HEK293T (cell line): ENCODE data around the gene TGFBI.

ENCODE experiments used
- CTCF ChIA-PET: fragments of 350-600 bp; formaldehyde crosslinking; extraction: SDS; loops from one replicate; lab custom pipeline; 2021; ENCODE audit warnings: antibody characterized with exemption, inconsistent platforms; lab: Yijun Ruan, JAX
- POLR2A ChIA-PET: fragments of 350-600 bp; formaldehyde crosslinking; extraction: SDS; loops from one replicate; lab custom pipeline; 2020; ENCODE audit warnings: antibody characterized with exemption, inconsistent platforms; lab: Yijun Ruan, JAX
- DNase-seq: peaks from one replicate; pipeline ENCODE4 v3.0.0; 2012; ENCODE audit warnings: mixed read lengths; ENCODE audit errors: extremely low spot score
- ARNT ChIP-seq: fragments of 450-650 bp; IDR thresholded peaks from 2 replicates; pipeline ENCODE4 v1.6.1; 2017; ENCODE audit warnings: mild to moderate bottlenecking
- BHLHE40 ChIP-seq: fragments of 450-650 bp; IDR thresholded peaks from 2 replicates; pipeline ENCODE4 v1.6.1; 2016; ENCODE audit warnings: mild to moderate bottlenecking, moderate library complexity, borderline replicate concordance
- CTBP1 ChIP-seq: fragments of 450-650 bp; IDR thresholded peaks from 2 replicates; pipeline ENCODE4 v1.6.1; 2016; ENCODE audit warnings: borderline replicate concordance
- ELF4 ChIP-seq: fragments of 450-650 bp; IDR thresholded peaks from 2 replicates; pipeline ENCODE4 v1.6.1; 2017; ENCODE audit warnings: antibody characterized with exemption
- FOXA1 ChIP-seq: fragments of 450-650 bp; IDR thresholded peaks from 2 replicates; pipeline ENCODE4 v1.6.1; 2016; ENCODE audit warnings: mild to moderate bottlenecking
- FOXK2 ChIP-seq: fragments of 450-650 bp; IDR thresholded peaks from 2 replicates; pipeline ENCODE4 v1.6.1; 2016; ENCODE audit warnings: mild to moderate bottlenecking
- FOXM1 ChIP-seq: fragments of 450-650 bp; IDR thresholded peaks from 2 replicates; pipeline ENCODE4 v1.6.1; 2017; ENCODE audit warnings: mild to moderate bottlenecking, borderline replicate concordance
- HDGF ChIP-seq: fragments of 450-650 bp; IDR thresholded peaks from 2 replicates; pipeline ENCODE4 v1.6.1; 2017; ENCODE audit warnings: antibody characterized with exemption, borderline replicate concordance
- L3MBTL2 ChIP-seq: fragments of 450-650 bp; conservative IDR thresholded peaks from 2 replicates; pipeline ENCODE4 v1.6.1; 2016; ENCODE audit warnings: mild to moderate bottlenecking
- LEF1 ChIP-seq: fragments of 450-650 bp; IDR thresholded peaks from 2 replicates; pipeline ENCODE4 v1.6.1; 2017; ENCODE audit warnings: mild to moderate bottlenecking, borderline replicate concordance
- NFRKB ChIP-seq: fragments of 450-650 bp; IDR thresholded peaks from 2 replicates; pipeline ENCODE4 v1.6.1; 2016; ENCODE audit warnings: mild to moderate bottlenecking, moderate library complexity
- SP1 ChIP-seq: fragments of 450-650 bp; IDR thresholded peaks from 2 replicates; pipeline ENCODE4 v1.6.1; 2017
- SUZ12 ChIP-seq: fragments of 450-650 bp; IDR thresholded peaks from 2 replicates; pipeline ENCODE4 v1.6.1; 2016; ENCODE audit warnings: mild to moderate bottlenecking
- TARDBP ChIP-seq: fragments of 450-650 bp; IDR thresholded peaks from 2 replicates; pipeline ENCODE4 v1.6.1; 2016
- ZNF384 ChIP-seq: fragments of 450-650 bp; IDR thresholded peaks from 2 replicates; pipeline ENCODE4 v1.6.1; 2016
- TF ChIP-seq, protein P1 (sequence below): fragments of 450-650 bp; IDR thresholded peaks from 2 replicates; pipeline ENCODE4 v1.6.1; 2016

The TGFBI gene

DNA sequence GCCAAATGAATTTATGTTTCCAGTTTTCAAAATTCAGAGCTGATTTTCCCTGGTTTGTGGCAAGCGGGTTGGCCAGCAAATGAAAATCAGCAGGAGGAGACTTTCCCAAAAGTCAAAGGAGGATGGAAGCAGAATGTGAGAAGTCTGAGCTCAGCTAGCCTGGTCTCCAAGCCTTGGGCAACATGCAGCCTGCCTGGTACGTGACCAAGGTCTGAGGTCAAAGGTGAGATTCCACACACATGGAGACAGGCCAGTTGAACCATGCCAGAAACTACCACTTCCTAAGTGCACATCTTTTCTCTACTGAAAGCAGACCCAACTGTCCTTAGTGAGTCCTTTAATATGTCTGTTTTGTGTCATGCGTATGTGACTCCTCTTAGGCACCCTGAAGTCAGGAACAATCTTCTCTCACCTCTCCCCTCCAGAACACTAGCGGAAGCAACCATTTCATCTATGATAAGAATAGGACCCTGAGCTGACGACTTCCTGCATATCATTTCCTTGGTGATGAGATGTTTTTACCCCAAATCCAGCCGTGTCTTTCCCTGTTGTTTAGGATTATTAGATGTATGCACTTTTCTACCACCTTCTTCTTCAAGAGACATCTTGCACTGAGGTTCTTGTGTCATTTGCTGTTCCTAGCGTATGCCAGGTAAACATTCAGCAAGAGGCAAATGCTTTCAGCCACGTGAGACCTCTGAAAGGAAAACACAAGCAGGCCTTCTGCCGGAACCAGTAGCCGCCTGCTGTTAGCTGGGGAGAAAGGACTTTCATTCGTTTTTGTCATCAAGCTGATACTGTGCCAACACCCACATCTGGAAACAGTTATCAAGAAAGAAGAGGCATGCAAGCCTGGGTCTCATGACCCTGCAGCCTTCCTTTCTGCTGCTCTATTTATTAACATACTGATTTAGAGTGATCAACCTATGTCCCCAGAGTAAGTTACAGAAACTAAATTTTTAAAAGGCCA is 9.7 kb upstream of the TGFBI start:
- DNase-seq: no peak
- POLR2A ChIA-PET: interaction anchor here (0.6 kb wide), 1 partner anchor 17 kb away, joined by 3 read pairs; no protein-coding TSS in a partner anchor
- TF ChIP-seq CTBP1 (no peak), TARDBP (no peak), FOXA1 (no peak), FOXK2 (no peak), LEF1 (no peak), ELF4 (no peak), ARNT (no peak), SUZ12 (no peak), FOXM1 (no peak), SP1 (no peak), NFRKB (no peak), BHLHE40 (no peak), L3MBTL2 (no peak)
- TF ChIP-seq, protein P1, sequence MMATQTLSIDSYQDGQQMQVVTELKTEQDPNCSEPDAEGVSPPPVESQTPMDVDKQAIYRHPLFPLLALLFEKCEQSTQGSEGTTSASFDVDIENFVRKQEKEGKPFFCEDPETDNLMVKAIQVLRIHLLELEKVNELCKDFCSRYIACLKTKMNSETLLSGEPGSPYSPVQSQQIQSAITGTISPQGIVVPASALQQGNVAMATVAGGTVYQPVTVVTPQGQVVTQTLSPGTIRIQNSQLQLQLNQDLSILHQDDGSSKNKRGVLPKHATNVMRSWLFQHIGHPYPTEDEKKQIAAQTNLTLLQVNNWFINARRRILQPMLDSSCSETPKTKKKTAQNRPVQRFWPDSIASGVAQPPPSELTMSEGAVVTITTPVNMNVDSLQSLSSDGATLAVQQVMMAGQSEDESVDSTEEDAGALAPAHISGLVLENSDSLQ: no peak
- CTCF ChIA-PET: no interaction called here

DNA sequence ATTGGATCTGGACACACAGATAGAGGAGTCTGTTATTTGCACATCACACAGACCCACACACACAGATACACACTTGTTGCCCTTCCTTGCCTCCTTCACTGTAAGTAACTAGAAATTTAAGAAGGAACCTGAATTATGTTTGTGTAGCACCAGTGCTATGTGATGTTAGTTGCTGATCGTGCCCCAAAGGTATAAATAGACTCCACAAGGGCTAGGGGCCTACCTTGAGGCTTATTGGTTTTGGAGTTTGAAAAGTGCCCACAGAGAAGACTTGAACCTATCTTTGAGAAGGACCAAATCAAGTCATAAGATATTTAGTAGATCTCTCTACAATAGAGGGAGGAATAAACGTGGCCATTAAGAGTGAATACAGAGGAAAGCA is 8.8 kb upstream of the TGFBI start:
- CTCF ChIA-PET: no interaction called here
- POLR2A ChIA-PET: interaction anchor here (0.6 kb wide), 1 partner anchor 16 kb away, joined by 3 read pairs; no protein-coding TSS in a partner anchor
- no peak for DNase-seq
- TF ChIP-seq SP1 (no peak), CTBP1 (no peak), ZNF384 (no peak), NFRKB (no peak), FOXM1 (no peak), HDGF (no peak), FOXA1 (no peak), TARDBP (no peak), LEF1 (no peak), ARNT (no peak), FOXK2 (no peak), L3MBTL2 (no peak), SUZ12 (no peak), ELF4 (no peak), BHLHE40 (no peak)
- TF ChIP-seq, protein P1: no peak

GRCh38 chr5:136020383-136021015 is 8.3 kb upstream of the TGFBI start:
- TF ChIP-seq LEF1 (no peak), L3MBTL2 (no peak)
- ChIA-PET POLR2A (no interaction called here), CTCF (no interaction called here)
- DNase-seq: no peak

DNA sequence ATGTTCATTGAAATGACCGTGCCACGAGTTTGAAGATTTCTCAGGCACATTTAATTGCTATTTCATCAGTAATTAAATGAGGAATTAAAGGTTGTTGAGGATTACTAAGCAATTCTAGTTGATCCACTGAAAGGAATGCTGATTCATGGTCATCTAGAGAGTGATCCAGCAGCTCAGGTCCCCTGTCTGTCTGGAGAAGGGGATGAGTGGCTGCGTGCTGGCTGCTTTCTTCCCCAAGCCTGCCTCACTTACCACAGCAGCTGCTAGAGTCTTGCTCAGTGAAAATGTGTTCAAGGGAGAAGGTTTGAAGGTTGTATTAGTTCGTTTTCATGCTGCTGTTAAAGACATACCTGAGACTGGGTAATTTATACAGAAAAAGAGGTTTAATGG is 7.8 kb upstream of the TGFBI start:
- ChIA-PET CTCF (no interaction called here), POLR2A (no interaction called here)
- DNase-seq: no peak
- TF ChIP-seq ARNT (no peak), BHLHE40 (no peak), NFRKB (no peak)
- TF ChIP-seq, protein P1: no peak

- CTCF ChIA-PET: interaction anchor here (0.6 kb wide), 1 partner anchor 58 kb away, joined by 3 read pairs; no protein-coding TSS in a partner anchor
- TF ChIP-seq, protein P1: no peak
- TF ChIP-seq LEF1: no peak
- no peak for TF ChIP-seq CTBP1
- TF ChIP-seq SP1: no peak
- no peak for TF ChIP-seq NFRKB
- TF ChIP-seq SUZ12: no peak
- no peak for TF ChIP-seq ARNT
- no peak for TF ChIP-seq BHLHE40
- DNase-seq: no peak
- POLR2A ChIA-PET: no interaction called here
These were observed 5.8 kb upstream of the TGFBI start for GRCh38 chr5:136022965-136023364.
